Peyer's patch (tissue), 4 donors: Measurements from ENCODE around the gene SNX9. TPM values are rescaled to one million over a fixed set of nuclear protein-coding genes. Genes with fewer than 3 reads are reported as not detected.
"Not testable (repeated sequence)": the region's sequence is repeated elsewhere in the genome, so short reads cannot be mapped to it uniquely, and the experiment has no call there.

Source experiments
- DNase-seq, 3 donors: peaks; one replicate each; pipeline ENCODE4 v3.0.0-alpha.2; 2017 to 2019
- H3K27ac ChIP-seq, 4 donors: fragments of 200-600 bp; sonication (generic); one replicate each; pipeline ENCODE4 v1.5.1; 2016 to 2019
- H3K27me3 ChIP-seq, 2 donors: fragments of 200-600 bp; sonication (generic); one replicate each; pipeline ENCODE4 v1.5.1; 2019
- H3K36me3 ChIP-seq, 3 donors: fragments of 200-600 bp; sonication (generic); one replicate each; pipeline ENCODE4 v1.5.1; 2016 to 2019
- H3K4me1 ChIP-seq, 4 donors: fragments of 200-600 bp; sonication (generic); one replicate each; pipeline ENCODE4 v1.5.1; 2016 to 2019
- H3K4me3 ChIP-seq, 4 donors: fragments of 200-600 bp; sonication (generic); 1 replicate in 3 of 4; 2 replicates in 1 of 4; pipeline ENCODE4 v1.5.1; 2016 to 2019; ENCODE audit warnings: mild to moderate bottlenecking in 1 of 4
- H3K9me3 ChIP-seq, 4 donors: fragments of 200-600 bp; sonication (generic); one replicate each; pipeline ENCODE4 v1.5.1; 2016 to 2019; ENCODE audit warnings: mild to moderate bottlenecking in 1 of 4
- CTCF ChIP-seq, 6 experiments: fragments of 450-650 bp in 4 of 6; fragments of 200-600 bp in 2 of 6; sonication (generic) in 1 of 6; IDR thresholded peaks; one replicate each; pipeline ENCODE4 v1.5.1; 2017 to 2019; ENCODE audit warnings: antibody characterized with exemption in 6 of 6, mild to moderate bottlenecking in 3 of 6, moderate library complexity in 1 of 6
- POLR2A ChIP-seq, 2 donors: fragments of 450-650 bp; IDR thresholded peaks; one replicate each; pipeline ENCODE4 v1.5.1; 2017; ENCODE audit warnings: antibody characterized with exemption in 2 of 2, mild to moderate bottlenecking in 2 of 2, moderate library complexity in 2 of 2
- total RNA-seq, 4 donors: library from RNA; depleted of rRNA; stranded (reverse); fragments of >200 nt; gene quantifications; one replicate each; pipeline ENCODE4 v1.1.0, GENCODE V29; 2016

SNX9 gene
- total RNA-seq, 4 donors from 2014 or later = 49.8 to 59.1 (median 52.5) TPM

GRCh38 chr6:157840261-157840660, 17.2 kb downstream of the SNX9 start:
- no peaks in the 10 kb centered on the region for H3K9me3 ChIP-seq
- H3K36me3 ChIP-seq = no peaks in the 10 kb centered on the region
- no peak for DNase-seq
- H3K4me1 ChIP-seq = peaks cover 0 to 17% (median 3%) of the 10 kb centered on the region in 4 donors
- H3K27ac ChIP-seq = no peak overlapping the region
- no peaks in the 10 kb centered on the region for H3K27me3 ChIP-seq
- no peak for TF ChIP-seq CTCF (IDR thresholded peaks at IDR 0.05)
- TF ChIP-seq POLR2A (IDR thresholded peaks at IDR 0.05) = no peak
- no peak overlapping the region for H3K4me3 ChIP-seq

- no peaks in the 10 kb centered on the region for H3K27me3 ChIP-seq
- H3K9me3 ChIP-seq = no peaks in the 10 kb centered on the region
- no peak for DNase-seq
- H3K4me3 ChIP-seq = no peak overlapping the region
- TF ChIP-seq CTCF (IDR thresholded peaks at IDR 0.05) (no peak), POLR2A (IDR thresholded peaks at IDR 0.05) (no peak)
- no peaks in the 10 kb centered on the region for H3K36me3 ChIP-seq
- H3K4me1 ChIP-seq = peaks cover 0 to 21% (median 6%) of the 10 kb centered on the region in 4 donors
- no peak overlapping the region for H3K27ac ChIP-seq
Observed at GRCh38 chr6:157840776-157841175, 17.7 kb downstream of the SNX9 start.

GRCh38 chr6:157841211-157841840, 18.3 kb downstream of the SNX9 start:
- peak in 2 of 3 donors; percentile 55 to 75 for DNase-seq
- Histone ChIP-seq H3K36me3 (no peaks in the 10 kb centered on the region), H3K9me3 (no peaks in the 10 kb centered on the region), H3K27ac (no peak overlapping the region), H3K4me1 (peaks cover 0 to 26% (median 9%) of the 10 kb centered on the region in 4 donors), H3K27me3 (no peaks in the 10 kb centered on the region), H3K4me3 (no peak overlapping the region)
- TF ChIP-seq POLR2A (IDR thresholded peaks at IDR 0.05) (no peak), CTCF (IDR thresholded peaks at IDR 0.05) (no peak)

- Histone ChIP-seq H3K36me3 (no peaks in the 10 kb centered on the region), H3K9me3 (no peaks in the 10 kb centered on the region), H3K27me3 (no peaks in the 10 kb centered on the region), H3K27ac (no peak overlapping the region), H3K4me3 (no peak overlapping the region), H3K4me1 (peaks cover 0 to 26% (median 9%) of the 10 kb centered on the region in 4 donors)
- DNase-seq = no peak
- no peak for TF ChIP-seq POLR2A (IDR thresholded peaks at IDR 0.05)
Observed at GRCh38 chr6:157842212-157842611, 19.2 kb downstream of the SNX9 start.

GRCh38 chr6:157844196-157844595, 21.1 kb downstream of the SNX9 start:
- H3K27me3 ChIP-seq, DNase-seq, H3K9me3 ChIP-seq, H3K27ac ChIP-seq, H3K4me3 ChIP-seq, H3K36me3 ChIP-seq: not testable (repeated sequence)
- H3K4me1 ChIP-seq = peaks cover 0 to 26% (median 9%) of the 10 kb centered on the region in 4 donors

GRCh38 chr6:157845493-157846259, 22.6 kb downstream of the SNX9 start:
- Histone ChIP-seq H3K27me3 (no peaks in the 10 kb centered on the region), H3K36me3 (no peaks in the 10 kb centered on the region), H3K4me1 (peaks cover 0 to 26% (median 7%) of the 10 kb centered on the region in 4 donors), H3K27ac (no peak overlapping the region), H3K9me3 (no peaks in the 10 kb centered on the region), H3K4me3 (no peak overlapping the region)
- DNase-seq = no peak
- TF ChIP-seq CTCF (IDR thresholded peaks at IDR 0.05) = no peak
- no peak for TF ChIP-seq POLR2A (IDR thresholded peaks at IDR 0.05)
